Hematopoietic multipotent progenitor cell treated with erythropoietin and hydrocortisone succinate and interleukin-3 and kit ligand, for 8 days (in vitro differentiated cells): ENCODE results near the gene TMEM203.
A peak's percentile ranks its signal among the peaks of the same experiment; 100 is the strongest.

Experiments used
- DNase-seq: peaks from one replicate; pipeline ENCODE4 v3.0.0-alpha.2; 2015

Gene TMEM203

DNA sequence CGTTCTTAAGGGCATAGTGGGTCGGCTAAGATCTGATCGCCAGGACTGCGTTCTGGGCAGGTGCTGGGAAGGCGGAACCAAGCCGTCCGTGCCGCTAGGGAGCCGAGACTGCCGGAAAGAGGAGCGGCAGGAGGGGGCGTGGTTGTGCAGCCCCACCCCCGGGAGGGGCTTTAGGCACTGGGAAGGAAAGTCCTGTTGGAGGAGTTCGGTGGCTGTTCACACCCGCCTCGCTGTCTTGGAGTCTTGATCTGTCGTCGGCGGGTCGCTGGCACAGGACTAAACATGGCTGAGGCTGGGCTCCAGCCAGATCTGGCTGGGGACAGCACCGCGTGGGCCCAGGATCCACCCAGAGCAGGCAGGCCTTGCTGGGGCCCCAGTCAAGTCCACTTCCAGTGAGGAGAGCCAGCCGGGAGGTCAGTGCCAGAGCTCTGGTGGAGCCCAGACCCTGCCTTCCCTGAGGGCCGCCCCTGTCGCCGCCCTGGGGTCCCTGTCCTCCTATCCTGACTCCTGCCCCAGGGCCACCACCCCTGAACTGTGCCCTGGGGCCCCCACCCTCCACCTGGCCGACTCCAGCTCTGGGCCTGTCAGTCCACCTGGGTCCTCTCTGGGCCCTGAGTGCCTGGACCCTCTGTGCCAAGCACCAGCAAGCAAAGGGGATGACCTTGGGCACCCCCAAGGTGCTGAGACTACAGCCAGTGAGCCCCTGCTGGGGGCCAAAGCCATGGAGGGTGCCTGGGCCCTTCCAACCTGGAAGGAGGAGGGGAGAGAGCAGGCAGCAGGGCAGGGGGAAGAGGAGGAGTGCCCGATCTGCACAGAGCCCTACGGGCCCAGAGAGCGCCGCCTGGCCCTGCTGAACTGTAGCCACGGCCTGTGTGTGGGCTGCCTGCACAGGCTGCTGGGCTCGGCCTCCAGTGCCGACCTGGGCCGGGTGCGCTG is 12.1 kb upstream of the TMEM203 start:
- DNase-seq: peak; percentile 34

DNA sequence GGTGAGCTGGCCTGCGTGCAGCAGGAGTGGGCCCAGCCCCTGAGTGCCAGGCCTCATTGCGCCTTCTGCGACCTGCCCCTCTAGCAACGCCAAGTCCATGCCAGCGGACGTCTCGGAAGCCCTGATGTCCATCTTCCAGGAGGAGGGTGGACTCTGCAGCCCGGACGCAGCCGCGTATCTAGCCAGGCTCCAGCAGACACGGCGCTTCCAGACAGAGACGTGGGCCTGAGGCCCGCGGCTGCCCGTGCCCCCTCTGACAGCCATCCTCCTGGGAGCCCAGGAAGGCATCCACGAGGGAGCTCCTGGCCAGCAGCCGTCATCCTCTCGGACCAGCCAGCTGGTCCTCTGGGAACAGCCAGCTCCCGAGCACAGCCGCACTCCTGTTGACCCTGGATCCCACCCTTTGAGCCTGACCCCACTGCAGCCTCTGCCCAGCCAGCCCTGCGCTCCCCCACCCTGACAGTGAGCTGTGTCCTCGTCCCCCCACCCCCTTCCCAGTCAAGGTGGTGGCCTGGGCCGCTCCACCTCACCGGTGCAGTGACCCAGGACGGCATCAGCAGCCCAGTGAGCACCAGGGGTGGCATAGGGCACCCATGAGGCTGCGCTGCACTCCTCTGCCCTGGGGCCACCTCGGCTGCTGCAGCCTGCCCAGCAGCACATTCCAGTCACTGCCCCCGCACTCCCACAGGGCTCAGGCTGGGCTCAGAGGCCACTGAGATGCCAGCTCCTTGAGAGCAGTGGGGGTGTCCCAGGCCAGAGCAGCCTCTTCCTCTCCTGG is 10.9 kb upstream of the TMEM203 start:
- DNase-seq: no peak

- DNase-seq: no peak
Observed at GRCh38 chr9:137215196-137215986, 9.9 kb upstream of the TMEM203 start.

GRCh38 chr9:137214620-137215019 is 9.2 kb upstream of the TMEM203 start:
- no peak for DNase-seq

DNA sequence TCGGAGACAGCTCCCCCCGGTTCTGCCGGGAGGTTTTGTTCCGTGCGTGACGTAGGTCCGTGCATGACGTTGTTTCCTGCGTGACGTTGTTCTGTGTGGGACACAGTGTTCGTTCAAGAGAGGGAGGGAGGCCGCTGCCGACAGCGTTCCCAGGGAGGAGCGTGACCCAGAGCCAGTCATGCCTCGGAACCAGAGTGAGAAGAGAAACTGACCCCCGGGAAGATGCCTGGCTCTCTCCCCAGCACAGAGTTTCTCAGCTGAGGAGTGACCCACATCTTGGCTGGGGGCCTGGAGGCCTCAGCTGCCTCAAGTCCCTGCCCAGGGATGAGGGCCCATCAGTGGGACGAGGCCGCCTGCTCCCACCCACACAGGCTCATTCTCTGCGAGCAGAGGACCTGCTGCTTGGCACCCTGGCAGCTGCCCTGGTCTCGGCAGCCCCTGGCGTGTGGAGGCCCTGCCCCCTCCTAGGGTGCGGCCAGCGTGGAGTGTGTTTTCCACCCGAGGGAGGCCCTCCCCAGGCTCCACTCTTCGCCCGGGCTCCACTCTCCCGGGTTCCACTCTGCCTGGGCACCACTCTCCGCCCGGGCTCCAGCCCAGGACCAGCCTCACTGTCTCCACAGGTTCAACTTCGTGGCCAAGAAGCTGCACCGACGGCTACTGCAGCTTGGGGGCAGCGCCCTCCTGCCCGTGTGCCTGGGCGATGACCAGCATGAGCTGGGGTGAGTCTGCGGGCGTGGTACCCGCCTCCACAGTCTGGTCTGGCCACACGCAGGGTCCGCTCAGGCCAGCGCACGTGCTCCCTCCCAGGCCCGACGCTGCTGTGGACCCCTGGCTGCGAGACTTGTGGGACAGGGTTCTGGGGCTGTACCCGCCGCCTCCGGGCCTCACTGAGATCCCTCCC is 8.0 kb upstream of the TMEM203 start:
- DNase-seq: no peak

- no peak for DNase-seq
Observed at GRCh38 chr9:137212520-137212919, 7.1 kb upstream of the TMEM203 start.

GRCh38 chr9:137211532-137211931 is 6.1 kb upstream of the TMEM203 start:
- DNase-seq: no peak

DNA sequence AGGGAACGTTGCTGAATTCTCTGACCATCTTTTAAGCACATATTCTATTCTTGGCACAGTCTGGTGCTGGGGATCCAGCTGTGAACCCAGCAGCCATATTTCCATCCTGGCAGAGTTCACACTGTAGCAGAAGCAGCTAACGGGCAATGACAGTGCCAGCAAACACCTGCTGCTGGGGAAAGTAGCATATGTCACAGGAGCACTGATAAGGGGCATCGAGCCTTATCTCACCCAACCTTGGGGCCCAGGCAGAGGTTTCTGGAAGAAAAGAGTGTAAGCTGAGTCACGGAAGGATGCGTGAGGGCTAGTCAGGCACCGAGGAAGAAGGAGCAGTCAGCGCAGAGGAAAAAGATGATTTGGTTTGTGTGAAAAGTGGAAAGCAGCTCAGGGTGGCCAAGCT is 1.2 kb upstream of the TMEM203 start:
- DNase-seq: peak; percentile 76

- no peak for DNase-seq
Observed at GRCh38 chr9:137204731-137205125, 720 bp downstream of the TMEM203 start.

- DNase-seq: no peak
Observed at GRCh38 chr9:137202966-137203365, 2.5 kb downstream of the TMEM203 start.

DNA sequence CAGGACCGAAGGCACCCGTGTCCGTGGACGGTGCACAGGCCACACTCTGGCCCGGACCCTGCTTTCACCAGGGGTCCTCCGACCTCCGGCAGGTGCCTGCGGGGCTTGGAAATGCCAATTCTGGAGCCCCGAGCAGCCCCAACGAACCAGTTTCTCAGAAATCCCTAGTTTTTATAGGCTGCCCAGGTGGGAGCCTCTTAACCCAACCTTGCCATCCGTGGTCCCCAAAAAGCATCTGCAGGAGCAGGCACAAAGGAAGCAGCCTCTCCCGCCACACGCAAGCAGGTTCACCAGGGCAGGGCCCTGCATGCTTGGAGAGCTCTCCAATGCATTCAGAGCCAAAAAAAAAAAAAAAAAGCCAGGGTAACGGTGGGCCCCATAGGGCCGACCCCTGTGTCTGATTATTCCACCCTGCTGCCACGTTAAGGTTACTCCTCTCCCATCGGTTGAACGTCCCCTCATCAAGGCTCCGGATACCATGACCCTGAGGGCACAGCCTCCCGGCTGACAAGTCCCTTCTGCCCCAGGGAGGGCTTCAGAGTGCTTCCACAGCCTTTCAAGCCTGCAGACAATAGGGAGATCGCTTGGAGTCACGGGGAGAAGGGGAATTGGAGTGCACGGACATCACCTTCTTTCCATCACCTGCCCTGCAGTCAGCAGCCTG is 4.1 kb downstream of the TMEM203 start:
- DNase-seq: no peak

DNA sequence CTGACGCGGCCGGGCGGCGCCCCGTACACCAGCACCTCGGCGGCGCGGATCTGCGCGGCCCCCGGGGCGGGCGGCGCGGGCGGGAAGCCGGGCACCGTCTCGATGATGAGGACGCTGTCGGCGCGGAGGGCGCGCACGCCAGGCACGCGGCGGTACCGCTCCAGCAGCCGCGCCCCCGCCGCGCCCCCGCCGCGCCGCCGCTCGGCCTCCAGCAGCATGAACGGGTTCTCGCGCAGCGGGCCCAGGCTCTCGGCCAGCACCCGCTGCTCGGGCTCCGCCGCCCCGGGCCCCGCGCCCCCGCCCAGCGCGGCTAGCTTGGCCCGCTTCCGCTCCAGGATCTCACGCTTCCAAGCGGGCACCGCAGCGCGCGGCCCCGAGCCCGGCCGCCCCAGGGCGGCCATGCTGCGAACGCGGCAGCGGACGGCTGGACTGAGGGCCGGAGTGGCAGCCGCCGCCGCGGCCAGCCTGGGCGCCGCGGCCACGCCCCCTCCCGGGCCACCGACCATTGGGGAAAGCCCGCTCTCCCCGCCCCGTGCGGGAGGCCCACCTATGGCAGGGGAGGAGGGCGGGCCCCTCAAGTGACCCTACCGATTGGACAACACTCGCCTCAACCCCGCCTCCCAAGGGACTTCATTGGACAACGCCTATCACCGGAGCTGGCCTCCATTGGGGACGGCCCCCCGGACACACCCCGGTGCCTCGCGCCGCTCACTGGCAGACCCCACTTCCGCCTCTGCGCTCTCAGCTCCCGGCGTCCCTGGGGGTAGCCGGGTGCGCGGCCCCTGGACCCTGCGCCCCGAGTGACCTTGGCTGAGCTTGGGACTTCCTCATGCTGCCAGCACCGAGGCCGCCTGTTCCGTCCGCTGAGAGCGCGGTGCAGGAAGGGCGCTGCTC is 4.9 kb downstream of the TMEM203 start, which contains the start of gene TPRN:
TSS of gene TPRN (minus strand) at position 431 of the 894 bp plus-strand sequence. CDS start at position 401, 30 bp downstream.
- peak; percentile 99 for DNase-seq

DNA sequence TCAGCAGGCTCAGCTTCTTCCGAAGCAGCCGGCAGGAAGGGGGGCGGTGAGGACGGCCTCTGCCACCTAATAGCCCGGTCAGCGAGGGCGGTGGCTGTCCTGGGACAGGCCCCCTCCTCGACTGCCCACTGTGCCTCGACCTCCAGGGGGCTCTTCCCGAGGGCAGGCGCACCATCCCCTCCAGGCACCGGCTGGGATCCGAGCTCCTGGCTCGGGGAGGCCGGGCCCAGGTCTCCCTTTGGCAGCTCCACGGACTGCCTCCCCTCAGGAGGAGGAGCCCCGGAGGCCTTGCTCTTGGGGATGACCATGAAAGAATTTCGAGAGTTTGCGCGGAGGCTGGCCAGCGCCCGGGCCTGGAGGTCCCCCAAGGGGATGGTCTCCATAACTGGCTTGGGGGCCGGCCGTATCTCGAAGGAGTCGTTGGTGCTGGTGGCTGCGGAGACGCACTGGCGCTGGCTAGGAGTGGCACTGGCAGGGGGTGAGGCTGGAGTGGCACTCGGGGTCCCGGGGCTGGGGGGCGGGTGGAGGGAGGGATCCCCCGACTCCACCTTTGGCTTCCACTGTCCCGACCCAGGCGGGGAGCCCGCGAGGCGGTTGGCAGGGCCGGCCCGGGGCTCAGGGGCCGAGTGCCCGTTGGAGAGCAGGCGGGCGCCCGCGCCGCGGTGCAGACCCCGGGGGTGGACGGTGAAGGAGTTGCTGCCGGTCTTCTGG is 5.9 kb downstream of the TMEM203 start:
- no peak for DNase-seq

DNA sequence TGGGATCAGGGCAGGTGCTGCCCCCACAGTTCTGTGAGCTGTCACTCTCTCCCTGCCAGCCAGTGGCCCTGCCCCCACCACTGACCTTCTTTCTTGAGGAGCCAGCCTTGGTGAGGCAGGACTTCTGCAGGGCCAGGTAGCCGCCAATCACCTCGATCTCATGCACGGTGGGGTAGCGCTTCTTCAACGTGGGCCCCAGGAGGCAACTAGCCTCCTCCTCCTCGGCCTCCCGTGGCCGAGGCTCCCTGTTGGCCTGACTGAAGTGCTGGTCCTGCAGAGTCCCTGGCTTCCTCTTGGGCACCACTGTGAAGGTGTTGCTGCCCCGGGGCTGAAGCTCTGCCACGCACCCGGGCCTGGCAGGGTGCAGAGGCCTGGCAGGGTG is 6.6 kb downstream of the TMEM203 start:
- no peak for DNase-seq

DNA sequence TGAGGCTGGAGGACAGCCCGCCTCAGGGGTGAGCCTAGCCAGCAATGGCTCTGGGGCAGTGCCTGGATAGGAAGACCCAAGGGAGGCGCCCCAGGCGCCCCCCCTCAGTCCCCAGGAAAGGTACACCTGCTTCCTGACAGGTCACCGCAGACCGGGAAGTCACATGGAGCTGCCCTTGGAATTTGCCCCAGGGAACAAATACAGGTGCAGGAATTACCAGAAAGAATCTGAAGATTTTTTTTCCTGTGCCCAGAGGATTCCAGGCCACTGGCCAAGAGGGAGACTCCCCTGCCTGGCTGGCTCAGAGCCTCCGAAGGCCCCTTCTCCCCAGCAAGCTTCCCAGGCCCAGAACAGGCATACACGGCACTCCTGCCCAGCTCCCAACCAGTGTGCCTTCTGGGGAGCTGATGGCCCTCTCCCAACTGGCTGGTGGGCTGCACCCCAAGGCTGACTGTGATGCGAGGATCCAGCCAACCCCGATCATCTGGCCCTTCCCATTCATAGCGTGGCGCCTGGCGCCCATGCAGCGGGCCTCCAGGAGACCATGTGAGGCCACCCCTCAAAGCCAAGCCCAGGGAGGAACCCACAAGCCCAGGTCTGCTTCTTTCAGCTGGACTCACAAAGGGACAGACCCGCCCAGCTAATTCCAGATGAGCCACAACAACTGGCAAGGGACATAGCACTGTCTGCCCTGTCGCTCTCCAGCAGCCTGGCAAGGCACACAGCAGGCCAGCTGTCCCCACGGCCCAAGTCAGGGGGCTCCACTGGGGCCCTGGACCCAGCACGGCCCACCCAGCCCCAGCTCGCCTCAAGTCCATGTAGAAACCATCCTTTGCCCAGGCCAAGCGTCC is 7.2 kb downstream of the TMEM203 start:
- DNase-seq: no peak

DNA sequence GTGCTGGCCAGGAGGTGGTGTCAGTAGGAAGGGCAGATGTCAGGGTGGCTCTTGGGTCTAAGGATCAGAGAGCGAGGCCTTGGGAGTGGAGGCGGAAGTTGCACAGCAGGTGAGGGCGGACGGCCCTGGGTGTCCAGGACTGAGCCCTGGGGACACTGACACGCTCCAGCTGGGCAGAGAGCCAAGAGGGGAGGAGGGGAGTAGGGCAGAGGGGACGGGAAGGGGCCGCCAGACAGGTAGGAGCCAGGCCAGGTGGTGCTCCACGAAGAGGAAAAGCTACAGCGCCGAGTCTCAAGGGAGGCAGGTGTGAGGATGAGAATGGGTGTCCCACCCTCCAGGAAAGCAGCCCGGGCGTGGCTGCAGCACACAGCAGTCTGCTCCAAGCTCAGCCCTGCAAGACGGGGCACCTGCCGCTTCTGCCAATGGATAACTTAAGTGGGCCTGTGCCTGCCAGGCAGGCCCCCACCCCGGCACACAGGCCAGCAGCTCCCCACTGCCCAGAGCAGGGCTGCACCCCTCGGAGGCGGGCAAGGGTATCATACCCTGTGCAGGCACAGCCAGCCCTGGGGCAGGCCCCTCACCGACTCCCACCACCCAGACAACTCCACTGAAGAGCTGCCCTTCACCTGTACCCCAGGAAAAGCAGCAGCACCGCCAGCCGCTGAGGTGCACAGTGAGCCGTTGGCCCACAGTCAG is 9.8 kb downstream of the TMEM203 start:
- no peak for DNase-seq

GRCh38 chr9:137194909-137195308 is 10.5 kb downstream of the TMEM203 start:
- no peak for DNase-seq

DNA sequence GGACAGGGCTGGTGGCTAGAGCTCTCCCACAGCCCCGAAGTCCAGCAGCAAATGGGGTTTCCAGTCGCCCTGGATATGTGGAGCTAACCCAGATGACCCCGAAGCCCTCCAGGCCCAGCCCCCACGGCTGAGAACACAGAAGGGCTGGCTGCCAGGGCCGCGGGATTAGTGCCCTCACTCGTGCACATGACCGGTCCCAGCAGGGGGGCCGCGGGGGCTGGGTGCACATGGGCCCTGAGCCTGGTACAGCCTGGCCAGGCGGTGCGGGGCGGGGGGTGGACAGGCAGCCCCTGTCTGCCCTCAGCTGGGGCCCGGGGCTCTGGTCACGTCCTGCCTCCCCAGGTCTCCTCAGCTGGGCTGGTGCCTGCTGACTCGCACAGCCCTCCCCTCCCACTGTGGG is 11.1 kb downstream of the TMEM203 start:
- DNase-seq: no peak
